Suprapubic skin (tissue), 4 donors: ENCODE data around the gene EBNA1BP2. TPM values are rescaled to one million over a fixed set of nuclear protein-coding genes. Genes with fewer than 3 reads are reported as not detected.

Experiments used
- DNase-seq, 2 donors: peaks; one replicate each; pipeline ENCODE4 v3.0.0-alpha.2; 2019; ENCODE audit warnings: low spot score in 2 of 2
- H3K27ac ChIP-seq: fragments of 200-600 bp; sonication (generic); one replicate; pipeline ENCODE4 v1.5.1; 2019
- H3K27me3 ChIP-seq: fragments of 200-600 bp; sonication (generic); one replicate; pipeline ENCODE4 v1.5.1; 2019
- H3K36me3 ChIP-seq: fragments of 200-600 bp; sonication (generic); one replicate; pipeline ENCODE4 v1.5.1; 2019
- H3K4me1 ChIP-seq: fragments of 200-600 bp; sonication (generic); one replicate; pipeline ENCODE4 v1.5.1; 2019
- H3K4me3 ChIP-seq: fragments of 200-600 bp; sonication (generic); one replicate; pipeline ENCODE4 v1.5.1; 2019; ENCODE audit warnings: mild to moderate bottlenecking
- H3K9me3 ChIP-seq: fragments of 200-600 bp; sonication (generic); one replicate; pipeline ENCODE4 v1.5.1; 2019
- EP300 ChIP-seq: sonication (generic); formaldehyde crosslinking; IDR thresholded peaks from one replicate; pipeline ENCODE4 v1.6.1; 2017; ENCODE audit warnings: antibody characterized with exemption
- POLR2A ChIP-seq, 2 donors: fragments of 450-650 bp; IDR thresholded peaks; one replicate each; pipeline ENCODE4 v1.6.1; 2017; ENCODE audit warnings: antibody characterized with exemption in 2 of 2, mild to moderate bottlenecking in 2 of 2, moderate library complexity in 2 of 2
- POLR2AphosphoS5 ChIP-seq, 3 donors: sonication (generic); formaldehyde crosslinking; IDR thresholded peaks; one replicate each; pipeline ENCODE4 v1.6.1; 2017; ENCODE audit warnings: antibody characterized with exemption in 3 of 3
- WGBS: methylation state at CpG from one replicate; pipeline ENCODE4 v1.1.5; 2018; 5-methylcytosine and 5-hydroxymethylcytosine counted together
- total RNA-seq, 4 donors: library from RNA; depleted of rRNA; stranded (reverse); fragments of >200 nt; gene quantifications; one replicate each; pipeline ENCODE4 v1.1.0, GENCODE V29; 2016
- TF ChIP-seq, protein P1 (sequence below), 2 donors: fragments of 200-600 bp in 1 of 2; fragments of 450-650 bp in 1 of 2; sonication (generic) in 1 of 2; IDR thresholded peaks; one replicate each; pipeline ENCODE4 v1.5.1; 2016 to 2019; ENCODE audit warnings: antibody characterized with exemption in 2 of 2, mild to moderate bottlenecking in 1 of 2, moderate library complexity in 1 of 2

The EBNA1BP2 gene
- total RNA-seq, 4 donors from 2014 or later, result 34.7 to 67.0 (median 56.4) TPM

DNA sequence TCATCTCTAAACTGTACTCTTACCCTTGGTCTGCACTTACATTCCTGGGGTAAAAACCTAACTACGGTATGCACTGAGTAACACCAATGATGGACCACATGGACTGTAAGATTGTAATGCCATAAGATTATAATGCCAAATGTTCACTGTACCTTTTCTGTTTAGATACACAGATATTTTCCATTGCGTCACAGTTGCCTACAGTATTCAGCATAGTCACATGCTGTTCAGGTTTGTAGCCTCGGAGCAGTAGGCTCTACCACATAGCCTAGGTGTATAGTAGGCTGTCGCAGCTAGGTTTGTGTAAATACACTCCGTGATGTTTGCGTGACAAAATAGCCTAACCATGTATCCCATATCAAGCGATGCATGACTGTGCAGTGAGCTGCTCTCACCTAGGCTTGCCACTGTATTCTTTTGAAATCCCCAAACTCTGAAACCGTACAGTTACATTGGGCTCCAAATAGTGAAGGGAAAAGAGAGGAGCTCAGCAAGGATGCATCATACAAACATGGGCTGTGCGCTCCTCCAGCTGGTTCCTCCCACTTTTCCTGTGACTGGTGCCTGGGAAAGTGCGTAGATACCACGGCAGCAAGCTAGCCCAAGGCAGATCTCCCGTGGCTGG, 35.3 kb upstream of the EBNA1BP2 start:
- Histone ChIP-seq H3K4me3 (no peak overlapping the region), H3K36me3 (no peaks in the 10 kb centered on the region), H3K27me3 (no peaks in the 10 kb centered on the region), H3K4me1 (peaks cover 14% of the 10 kb centered on the region), H3K27ac (no peak overlapping the region), H3K9me3 (no peaks in the 10 kb centered on the region)
- DNase-seq, result no peak
- 68% methylated on average over 12 of the region's 12 CpGs for WGBS
- TF ChIP-seq POLR2A (IDR thresholded peaks at IDR 0.05) (no peak), EP300 (no peak), POLR2AphosphoS5 (IDR thresholded peaks at IDR 0.05) (no peak)
- TF ChIP-seq, protein P1, sequence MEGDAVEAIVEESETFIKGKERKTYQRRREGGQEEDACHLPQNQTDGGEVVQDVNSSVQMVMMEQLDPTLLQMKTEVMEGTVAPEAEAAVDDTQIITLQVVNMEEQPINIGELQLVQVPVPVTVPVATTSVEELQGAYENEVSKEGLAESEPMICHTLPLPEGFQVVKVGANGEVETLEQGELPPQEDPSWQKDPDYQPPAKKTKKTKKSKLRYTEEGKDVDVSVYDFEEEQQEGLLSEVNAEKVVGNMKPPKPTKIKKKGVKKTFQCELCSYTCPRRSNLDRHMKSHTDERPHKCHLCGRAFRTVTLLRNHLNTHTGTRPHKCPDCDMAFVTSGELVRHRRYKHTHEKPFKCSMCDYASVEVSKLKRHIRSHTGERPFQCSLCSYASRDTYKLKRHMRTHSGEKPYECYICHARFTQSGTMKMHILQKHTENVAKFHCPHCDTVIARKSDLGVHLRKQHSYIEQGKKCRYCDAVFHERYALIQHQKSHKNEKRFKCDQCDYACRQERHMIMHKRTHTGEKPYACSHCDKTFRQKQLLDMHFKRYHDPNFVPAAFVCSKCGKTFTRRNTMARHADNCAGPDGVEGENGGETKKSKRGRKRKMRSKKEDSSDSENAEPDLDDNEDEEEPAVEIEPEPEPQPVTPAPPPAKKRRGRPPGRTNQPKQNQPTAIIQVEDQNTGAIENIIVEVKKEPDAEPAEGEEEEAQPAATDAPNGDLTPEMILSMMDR (IDR thresholded peaks at IDR 0.05), result no peak

DNA sequence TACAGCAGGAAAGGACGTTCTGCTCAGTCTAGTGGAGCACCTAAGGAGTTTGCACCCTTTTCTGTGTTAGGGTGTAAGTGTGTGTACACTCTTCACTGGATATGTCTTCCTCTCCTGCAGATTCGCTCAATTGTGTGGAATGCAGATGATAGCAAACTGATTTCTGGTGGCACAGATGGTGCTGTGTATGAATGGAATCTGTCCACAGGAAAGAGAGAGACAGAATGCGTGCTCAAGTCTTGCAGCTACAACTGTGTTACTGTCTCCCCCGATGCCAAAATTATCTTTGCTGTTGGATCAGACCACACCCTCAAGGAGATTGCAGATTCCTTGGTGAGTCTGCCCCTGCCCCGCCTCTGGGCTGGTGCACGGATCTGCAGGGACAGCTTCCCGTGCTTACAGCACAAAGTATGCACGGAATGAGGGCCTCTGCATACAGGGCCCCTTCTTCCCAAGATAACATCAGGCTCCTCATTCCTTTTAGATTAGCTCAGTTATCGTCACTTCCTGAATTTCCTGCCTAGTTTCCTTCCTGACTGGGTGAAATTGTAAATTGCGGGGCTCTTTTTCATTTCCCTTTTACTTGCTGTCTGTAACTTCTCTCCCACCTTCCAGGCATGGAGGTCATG, 34.6 kb upstream of the EBNA1BP2 start:
- peaks cover 14% of the 10 kb centered on the region for H3K4me1 ChIP-seq
- H3K27ac ChIP-seq, result no peak overlapping the region

DNA sequence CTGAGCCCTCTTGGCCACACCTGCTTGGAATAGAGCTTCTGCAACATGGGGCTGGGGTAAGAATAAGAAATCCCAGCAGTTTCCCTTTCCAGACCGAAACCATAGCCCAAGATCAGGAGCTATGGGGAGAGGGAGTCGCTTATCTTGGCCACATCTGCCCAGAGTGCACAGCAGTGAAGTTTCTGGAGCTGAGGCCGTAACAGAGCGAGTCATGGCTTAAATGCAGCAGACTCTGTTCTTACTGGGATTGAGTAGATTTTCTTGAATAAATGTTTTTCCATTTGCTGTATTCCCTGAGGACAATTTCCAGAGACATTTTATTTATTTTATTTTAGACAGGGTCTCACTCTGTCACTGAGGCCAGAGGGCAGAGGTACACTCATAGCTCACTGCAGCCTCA, 33.6 kb upstream of the EBNA1BP2 start:
- Histone ChIP-seq H3K9me3 (no peaks in the 10 kb centered on the region), H3K27me3 (no peaks in the 10 kb centered on the region), H3K4me1 (peaks cover 14% of the 10 kb centered on the region), H3K36me3 (no peaks in the 10 kb centered on the region), H3K27ac (no peak overlapping the region), H3K4me3 (no peak overlapping the region)
- DNase-seq, result no peak
- no peak for TF ChIP-seq POLR2AphosphoS5 (IDR thresholded peaks at IDR 0.05)
- TF ChIP-seq, protein P1 (IDR thresholded peaks at IDR 0.05), result no peak
- TF ChIP-seq POLR2A (IDR thresholded peaks at IDR 0.05), result no peak
- no peak for TF ChIP-seq EP300
- WGBS, result 76% methylated on average over 4 of the region's 4 CpGs

More for the DNA sequence above, 34.6 kb upstream of the EBNA1BP2 start:
- 11% methylated on average over 10 of the region's 10 CpGs for WGBS
- TF ChIP-seq POLR2AphosphoS5 (IDR thresholded peaks at IDR 0.05), result peak in 1 of 3 donors; percentile 10
- no peak for TF ChIP-seq POLR2A (IDR thresholded peaks at IDR 0.05)
- TF ChIP-seq, protein P1 (IDR thresholded peaks at IDR 0.05), result no peak
- no peak for TF ChIP-seq EP300
- no peak for DNase-seq
- no peaks in the 10 kb centered on the region for H3K36me3 ChIP-seq
- no peak overlapping the region for H3K4me3 ChIP-seq
- no peaks in the 10 kb centered on the region for H3K27me3 ChIP-seq
- H3K9me3 ChIP-seq, result no peaks in the 10 kb centered on the region

DNA sequence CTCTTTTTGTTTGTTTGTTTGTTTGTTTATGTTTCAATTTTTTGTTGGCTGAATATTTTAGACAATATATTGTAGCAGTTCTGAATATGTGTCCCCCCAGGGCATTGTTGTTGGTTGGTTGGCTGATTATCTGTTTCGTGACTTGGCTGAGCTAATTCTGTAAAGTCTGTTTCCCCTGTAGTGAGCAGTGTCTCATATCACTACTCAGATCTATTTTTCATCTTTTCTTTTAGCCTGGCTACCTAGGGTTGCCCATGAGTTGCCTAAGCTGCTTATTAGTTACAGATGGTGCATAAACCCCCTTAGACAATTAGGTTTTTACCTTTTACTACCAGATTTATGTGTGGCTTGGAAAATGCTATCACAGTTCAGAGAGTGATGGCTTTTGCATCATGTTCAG, 32.3 kb upstream of the EBNA1BP2 start:
- WGBS, result 85% methylated on average over 1 of the region's 1 CpG
- Histone ChIP-seq H3K27ac (no peak overlapping the region), H3K4me3 (no peak overlapping the region), H3K4me1 (peaks cover 14% of the 10 kb centered on the region), H3K36me3 (no peaks in the 10 kb centered on the region), H3K27me3 (no peaks in the 10 kb centered on the region), H3K9me3 (no peaks in the 10 kb centered on the region)
- TF ChIP-seq POLR2A (IDR thresholded peaks at IDR 0.05) (no peak), POLR2AphosphoS5 (IDR thresholded peaks at IDR 0.05) (no peak), EP300 (no peak)
- TF ChIP-seq, protein P1 (IDR thresholded peaks at IDR 0.05), result no peak
- DNase-seq, result no peak

DNA sequence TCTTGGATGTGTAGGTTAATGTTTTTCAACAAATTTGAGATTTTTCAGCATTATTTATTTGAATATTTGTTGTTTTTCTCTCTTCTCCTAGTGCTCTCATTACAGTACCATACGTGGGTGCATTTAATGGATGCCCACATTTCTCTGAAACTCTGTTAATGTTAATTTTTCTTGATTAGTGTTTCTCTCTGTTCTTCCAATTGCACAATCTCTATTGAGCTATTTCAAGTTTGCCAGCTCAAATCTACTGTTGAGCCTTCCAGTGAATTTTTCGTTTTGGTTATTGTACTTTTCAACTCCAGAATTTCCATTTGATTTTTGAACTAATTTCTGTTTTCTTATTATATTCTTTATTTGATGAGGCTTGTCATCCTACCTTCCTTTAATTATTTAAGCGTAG, 31.8 kb upstream of the EBNA1BP2 start:
- 74% methylated on average over 3 of the region's 3 CpGs for WGBS
- no peaks in the 10 kb centered on the region for H3K9me3 ChIP-seq

More for the DNA sequence above, 31.8 kb upstream of the EBNA1BP2 start:
- H3K27ac ChIP-seq, result no peak overlapping the region
- TF ChIP-seq, protein P1 (IDR thresholded peaks at IDR 0.05), result no peak
- no peak for TF ChIP-seq POLR2AphosphoS5 (IDR thresholded peaks at IDR 0.05)
- TF ChIP-seq EP300, result no peak
- TF ChIP-seq POLR2A (IDR thresholded peaks at IDR 0.05), result no peak
- H3K4me3 ChIP-seq, result no peak overlapping the region
- H3K4me1 ChIP-seq, result peaks cover 14% of the 10 kb centered on the region
- no peak for DNase-seq
- no peaks in the 10 kb centered on the region for H3K27me3 ChIP-seq
- H3K36me3 ChIP-seq, result no peaks in the 10 kb centered on the region
